CD4-positive, alpha-beta T cell treated with Interleukin-12 subunit alpha and Interleukin-12 subunit beta, for 1 hour (primary cell): ENCODE results near the gene FCRL6.

ENCODE experiments used
- DNase-seq: peaks from one replicate; pipeline ENCODE4 v3.0.0-alpha.2; 2020

The FCRL6 gene

DNA sequence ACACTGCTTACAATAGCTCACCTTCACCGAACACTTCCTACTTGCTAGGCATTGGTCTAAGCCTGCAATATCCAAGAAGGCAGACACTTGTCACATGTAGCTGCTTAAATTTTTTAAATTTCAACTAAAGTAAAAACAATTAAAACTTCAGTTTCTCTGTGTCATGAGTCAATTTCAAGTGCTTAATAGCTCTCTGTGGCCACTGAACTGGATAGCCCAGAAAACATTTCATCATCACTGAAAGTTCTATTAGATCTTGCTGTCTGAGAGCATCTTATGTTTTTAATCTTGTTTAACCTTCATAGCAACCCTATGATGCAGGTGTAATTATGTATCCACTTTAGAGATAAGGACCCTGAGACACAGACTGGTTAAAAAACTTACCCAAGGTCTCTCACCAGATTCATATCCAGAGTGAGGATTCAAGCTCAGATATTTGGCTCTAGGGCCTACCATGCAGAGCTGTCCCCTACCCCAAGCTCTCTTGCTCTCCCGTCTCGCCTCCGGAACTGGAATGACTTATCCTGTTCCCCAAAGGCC lies 2.6 kb upstream of the FCRL6 start:
- no peak for DNase-seq

- DNase-seq, result peak; percentile 59
These were observed 1.8 kb upstream of the FCRL6 start for GRCh38 chr1:159800177-159800930.

GRCh38 chr1:159803956-159804689 lies 2.0 kb downstream of the FCRL6 start:
- DNase-seq, result no peak

DNA sequence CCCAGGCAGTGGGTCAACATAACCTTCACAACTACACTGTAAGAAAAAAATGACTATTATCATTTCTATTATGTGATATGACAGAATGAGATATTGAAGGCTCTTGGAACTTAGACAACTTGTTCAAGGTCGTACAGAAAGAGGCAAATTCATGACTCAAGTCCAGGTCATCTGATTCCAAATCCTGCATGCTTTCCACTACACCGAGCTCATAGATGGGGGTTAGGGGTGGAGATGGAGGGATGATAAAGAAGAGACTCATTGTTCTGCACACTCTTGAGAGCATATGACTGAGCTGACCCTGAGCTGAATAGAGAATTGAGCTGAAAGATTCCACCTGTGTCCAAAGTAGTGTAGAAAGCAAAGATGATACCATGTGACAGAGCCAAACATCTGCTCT lies 2.8 kb downstream of the FCRL6 start:
- DNase-seq, result no peak

DNA sequence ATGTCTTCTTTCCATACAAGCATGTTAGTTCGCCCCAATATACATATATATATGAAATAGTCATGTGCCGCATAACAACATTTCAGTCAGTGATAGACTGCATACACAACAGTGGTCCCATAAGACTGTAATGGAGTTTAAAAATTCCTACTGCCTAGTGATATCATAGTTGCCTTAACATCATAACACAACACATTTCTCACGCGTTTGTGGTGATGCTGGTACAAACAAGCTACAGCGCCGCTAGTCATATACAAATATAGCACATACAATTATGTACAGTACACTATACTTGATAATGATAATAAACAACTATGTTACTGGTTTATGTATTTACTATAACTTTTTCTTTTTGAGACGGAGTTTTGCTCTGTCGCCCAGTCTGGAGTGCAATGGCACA lies 13.8 kb downstream of the FCRL6 start:
- no peak for DNase-seq

- DNase-seq, result no peak
These were observed 15.3 kb downstream of the FCRL6 start for GRCh38 chr1:159817276-159818041.

- no peak for DNase-seq
These were observed 19.2 kb downstream of the FCRL6 start for GRCh38 chr1:159821171-159821867.

GRCh38 chr1:159823406-159823805 lies 21.2 kb downstream of the FCRL6 start:
- no peak for DNase-seq

DNA sequence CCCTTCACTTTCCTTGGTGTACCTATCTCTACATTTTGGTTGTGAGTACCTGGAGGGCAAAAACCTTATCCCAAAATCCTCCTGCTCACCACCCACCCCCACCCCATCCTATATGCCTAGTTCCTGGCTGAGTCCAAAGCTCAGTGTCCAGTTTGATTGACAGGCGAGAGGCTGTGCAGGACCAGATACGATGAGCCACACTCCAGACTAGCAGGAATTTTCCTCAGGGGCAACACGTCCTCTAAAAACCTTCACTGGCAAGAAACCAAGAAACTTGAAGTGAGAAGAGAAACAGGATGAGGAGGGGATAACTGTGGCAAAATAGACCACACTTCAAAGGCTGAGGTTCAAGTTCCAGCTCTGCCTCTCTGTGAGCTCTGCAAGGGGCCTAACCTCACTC lies 23.4 kb downstream of the FCRL6 start:
- no peak for DNase-seq

DNA sequence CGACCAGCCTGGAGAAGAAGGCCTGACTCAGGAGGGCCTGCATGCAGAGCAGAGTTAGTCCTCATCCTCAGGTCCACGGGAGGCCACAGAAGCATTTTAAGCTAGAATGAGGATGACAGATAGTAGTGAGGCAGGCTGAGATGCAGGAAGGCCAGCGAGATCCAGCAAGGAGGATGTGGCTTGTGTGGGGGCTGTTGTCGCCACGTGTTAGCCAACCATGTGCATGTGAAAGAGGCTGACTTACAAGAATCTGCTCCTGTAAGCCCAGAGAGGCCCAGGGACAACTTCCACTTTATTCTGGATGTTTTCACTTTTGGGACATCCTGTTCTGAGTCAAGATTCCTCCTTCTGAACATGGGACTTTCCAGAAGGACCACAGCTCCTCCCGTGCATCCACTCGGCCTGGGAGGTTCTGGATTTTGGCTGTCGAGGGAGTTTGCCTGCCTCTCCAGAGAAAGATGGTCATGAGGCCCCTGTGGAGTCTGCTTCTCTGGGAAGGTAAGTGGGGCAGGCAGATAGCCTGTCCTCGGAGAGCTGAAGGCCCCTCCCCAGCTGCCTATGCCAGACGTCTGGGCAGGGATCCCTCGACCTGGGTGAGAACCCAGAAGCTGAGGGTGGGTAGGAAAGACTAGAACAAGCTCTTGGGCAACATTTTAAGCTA lies 24.4 kb downstream of the FCRL6 start, which contains the start of gene SLAMF8:
SLAMF8 (plus strand) TSS at position 433 of the 661 bp plus-strand sequence; CDS start at position 459, 26 bp downstream.
- peak; percentile 58 for DNase-seq

- DNase-seq, result peak; percentile 9
These were observed 24.9 kb downstream of the FCRL6 start for GRCh38 chr1:159827102-159827490.

DNA sequence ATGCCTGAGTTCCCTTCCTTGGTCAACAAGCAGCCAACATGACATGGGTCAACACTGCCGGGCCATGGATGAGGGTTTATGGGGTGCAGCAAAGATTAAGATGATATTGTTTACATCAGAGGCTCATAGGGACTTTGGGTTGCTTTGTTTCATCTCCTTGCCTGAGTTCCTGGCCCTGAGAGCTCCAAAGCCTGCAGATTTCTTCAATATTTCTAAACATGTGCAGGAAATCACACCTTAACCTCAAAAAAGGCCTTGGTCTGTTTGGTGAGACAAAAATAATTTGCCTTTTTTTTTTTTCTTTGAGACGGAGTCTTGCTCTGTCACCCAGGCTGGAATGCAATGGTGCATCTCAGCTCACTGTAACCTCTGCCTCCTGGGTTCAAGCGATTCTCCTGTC lies 25.4 kb downstream of the FCRL6 start:
- peak; percentile 52 for DNase-seq

DNA sequence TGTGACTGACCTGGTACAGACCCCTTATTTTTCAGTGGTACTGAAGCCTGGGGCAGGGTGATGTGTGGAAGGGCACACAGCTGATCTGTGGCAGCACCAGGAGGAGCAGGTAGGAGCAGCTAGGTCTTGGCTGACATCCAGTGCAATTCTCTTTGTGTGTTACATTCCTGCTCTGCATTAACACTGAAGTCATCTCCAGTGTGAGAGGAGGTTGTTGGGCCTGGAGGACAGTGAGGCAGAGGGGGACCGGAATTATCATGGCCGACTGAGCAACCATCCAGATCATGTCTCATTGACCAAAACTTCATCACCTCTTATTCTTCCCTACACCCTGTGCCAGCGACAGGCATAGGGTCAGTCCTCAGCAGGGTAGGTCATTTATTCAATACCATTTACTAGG lies 26.0 kb downstream of the FCRL6 start:
- no peak for DNase-seq

GRCh38 chr1:159828581-159829272 lies 26.6 kb downstream of the FCRL6 start:
- DNase-seq, result no peak

GRCh38 chr1:159829273-159829634 lies 27.1 kb downstream of the FCRL6 start:
- peak; percentile 13 for DNase-seq

- DNase-seq, result no peak
These were observed 27.8 kb downstream of the FCRL6 start for GRCh38 chr1:159829822-159830465.

DNA sequence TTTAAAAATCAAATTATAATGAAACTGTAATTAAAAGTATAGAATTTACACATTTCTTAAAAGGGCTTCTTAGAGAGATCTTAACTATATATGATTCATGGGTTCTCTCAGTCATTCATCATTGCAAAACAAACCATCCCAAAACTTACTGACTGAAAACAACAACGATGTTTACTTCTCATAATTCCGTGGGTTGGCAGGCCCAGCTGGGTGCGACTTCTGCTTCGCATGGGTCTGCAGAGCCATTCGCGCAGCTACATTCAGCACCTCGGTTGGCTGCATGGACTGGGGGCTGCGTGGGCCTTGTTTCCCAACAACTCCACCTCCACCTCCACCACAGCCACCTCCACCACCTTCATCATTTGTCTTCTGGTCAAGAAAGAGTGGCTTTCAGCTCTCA lies 28.6 kb downstream of the FCRL6 start:
- no peak for DNase-seq

GRCh38 chr1:159831412-159832141 lies 29.4 kb downstream of the FCRL6 start:
- no peak for DNase-seq

DNA sequence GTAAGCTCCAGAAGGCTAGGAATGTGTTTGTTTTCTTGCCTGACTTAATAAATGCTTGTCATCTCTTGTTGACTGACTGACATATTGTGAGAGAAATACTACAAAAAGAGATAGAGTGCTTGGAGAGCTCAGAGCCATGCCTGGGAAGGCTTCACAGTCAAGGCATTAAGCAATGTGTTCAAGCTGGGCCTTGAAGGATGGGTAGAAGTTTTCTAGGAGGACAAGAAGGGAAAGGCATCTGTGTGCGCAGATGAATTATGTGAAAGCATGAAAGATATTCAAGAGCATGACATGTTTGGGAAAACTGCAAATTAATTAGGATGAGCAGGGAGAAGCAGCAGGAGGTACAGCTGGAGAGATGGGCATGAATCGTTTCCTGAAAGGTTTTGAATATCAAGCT lies 30.1 kb downstream of the FCRL6 start:
- no peak for DNase-seq

DNA sequence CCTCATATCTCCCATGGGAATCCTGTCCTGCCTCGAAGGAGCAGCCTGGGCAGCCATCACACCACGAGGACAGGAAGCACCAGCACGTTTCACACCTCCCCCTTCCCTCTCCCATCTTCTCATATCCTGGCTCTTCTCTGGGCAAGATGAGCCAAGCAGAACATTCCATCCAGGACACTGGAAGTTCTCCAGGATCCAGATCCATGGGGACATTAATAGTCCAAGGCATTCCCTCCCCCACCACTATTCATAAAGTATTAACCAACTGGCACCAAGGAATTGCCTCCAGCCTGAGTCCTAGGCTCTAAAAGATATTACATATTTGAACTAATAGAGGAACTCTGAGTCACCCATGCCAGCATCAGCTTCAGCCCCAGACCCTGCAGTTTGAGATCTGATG lies 33.2 kb downstream of the FCRL6 start:
- DNase-seq, result no peak
